Stimulated activated CD4-positive, alpha-beta T cell treated with anti-CD3 and anti-CD28 coated beads, TNF-alpha, amount 100 ng/mL, for 48 hours (primary cell): ENCODE measurements around the gene IQCC.
"Not testable (repeated sequence)": the region's sequence is repeated elsewhere in the genome, so short reads cannot be mapped to it uniquely, and the experiment has no call there.

Source experiments
- DNase-seq, 3 donors: peaks; one replicate each; pipeline ENCODE4 v3.0.0-alpha.2; 2020; ENCODE audit warnings: low read depth in 3 of 3

IQCC gene

GRCh38 chr1:32205401-32206370 lies at the start of gene IQCC:
Gene IQCC, plus strand, starts transcription at chr1:32205671. Its CDS starts 11 bp downstream, at chr1:32205682.
- peak; percentile 73 to 87 (median 73) for DNase-seq

- no peak for DNase-seq
Measured at GRCh38 chr1:32159189-32159588, 46.3 kb upstream of the IQCC start.

DNA sequence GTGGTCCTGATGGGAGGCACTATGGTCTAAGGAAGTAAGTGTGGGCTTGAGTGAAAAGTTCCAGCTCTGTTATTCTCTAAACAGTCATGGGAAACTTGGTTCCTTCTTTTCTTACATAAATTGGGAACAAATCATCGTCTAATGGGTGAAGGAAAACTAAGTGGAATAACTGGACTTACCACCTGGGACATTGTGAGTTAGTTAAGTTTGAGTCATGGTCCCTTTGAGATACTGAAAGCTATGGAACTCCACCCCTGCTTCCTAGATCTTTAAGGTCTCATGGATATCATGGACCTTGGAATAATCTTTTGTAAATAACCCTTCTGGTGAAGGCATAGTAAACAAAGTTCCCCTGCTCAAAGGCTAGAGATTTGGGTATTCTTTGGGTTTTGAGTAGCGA lies 42.1 kb upstream of the IQCC start:
- DNase-seq, result no peak

- DNase-seq, result not testable (repeated sequence)
Measured at GRCh38 chr1:32165633-32166032, 39.8 kb upstream of the IQCC start.

DNA sequence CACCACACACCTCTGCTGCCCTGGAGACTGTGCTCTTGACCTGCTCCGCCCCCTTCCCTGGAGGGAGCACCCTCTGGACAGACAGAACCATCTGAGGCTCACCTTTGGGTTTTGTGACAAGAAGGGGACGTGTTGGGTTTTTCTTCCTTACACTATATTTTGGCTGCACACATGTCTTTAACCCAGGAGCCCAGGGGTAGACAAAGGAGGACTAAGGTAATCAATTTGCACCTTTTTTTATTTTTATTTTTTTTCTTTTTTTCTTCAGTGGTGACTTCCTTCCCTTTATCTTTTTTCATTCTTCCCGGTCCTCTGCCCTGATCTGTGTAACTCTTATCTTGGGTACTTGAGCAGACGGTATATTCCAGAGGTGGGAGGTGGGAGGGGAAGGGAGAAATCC lies 34.5 kb upstream of the IQCC start:
- DNase-seq, result no peak

- no peak for DNase-seq
Measured at GRCh38 chr1:32172621-32173245, 32.7 kb upstream of the IQCC start.

DNA sequence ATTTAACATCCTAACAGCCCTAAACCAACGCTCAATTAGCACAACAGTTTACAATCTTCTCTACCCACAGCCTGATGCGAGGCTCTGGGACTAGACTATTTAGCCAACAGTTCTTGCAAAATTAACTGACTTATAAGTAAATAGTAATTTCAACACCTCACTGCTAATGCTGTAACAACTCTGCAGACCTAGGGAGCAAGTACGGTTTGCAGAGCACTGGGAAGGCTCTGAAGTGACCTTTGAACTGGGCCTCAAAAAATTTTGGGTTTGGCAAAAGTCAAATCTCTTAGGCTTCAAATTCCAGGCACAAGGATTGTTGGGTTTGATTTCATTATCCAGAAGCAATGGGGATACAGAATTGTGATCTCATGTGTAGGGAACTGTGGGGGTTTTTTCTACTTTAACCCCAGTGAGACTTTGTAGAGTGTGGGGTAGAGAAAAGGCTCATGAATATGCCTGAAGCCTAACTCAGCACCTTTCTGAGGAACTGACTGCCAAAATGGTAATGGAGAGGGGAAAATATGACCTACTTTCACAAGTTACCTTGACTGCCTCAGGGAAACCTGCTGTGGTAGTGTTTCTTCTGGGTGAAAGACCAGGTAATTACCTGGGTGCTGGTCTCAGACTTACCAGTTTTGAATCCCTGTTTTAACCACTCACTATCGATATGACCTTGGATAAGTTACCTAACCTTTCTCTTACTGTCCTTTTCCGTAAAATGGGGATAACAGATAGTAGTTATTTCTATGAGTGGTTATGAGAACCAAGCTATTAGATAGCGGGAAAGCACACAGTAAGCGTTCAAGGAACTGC lies 26.9 kb upstream of the IQCC start:
- no peak for DNase-seq

GRCh38 chr1:32179193-32179442 lies 26.4 kb upstream of the IQCC start:
- no peak for DNase-seq

DNA sequence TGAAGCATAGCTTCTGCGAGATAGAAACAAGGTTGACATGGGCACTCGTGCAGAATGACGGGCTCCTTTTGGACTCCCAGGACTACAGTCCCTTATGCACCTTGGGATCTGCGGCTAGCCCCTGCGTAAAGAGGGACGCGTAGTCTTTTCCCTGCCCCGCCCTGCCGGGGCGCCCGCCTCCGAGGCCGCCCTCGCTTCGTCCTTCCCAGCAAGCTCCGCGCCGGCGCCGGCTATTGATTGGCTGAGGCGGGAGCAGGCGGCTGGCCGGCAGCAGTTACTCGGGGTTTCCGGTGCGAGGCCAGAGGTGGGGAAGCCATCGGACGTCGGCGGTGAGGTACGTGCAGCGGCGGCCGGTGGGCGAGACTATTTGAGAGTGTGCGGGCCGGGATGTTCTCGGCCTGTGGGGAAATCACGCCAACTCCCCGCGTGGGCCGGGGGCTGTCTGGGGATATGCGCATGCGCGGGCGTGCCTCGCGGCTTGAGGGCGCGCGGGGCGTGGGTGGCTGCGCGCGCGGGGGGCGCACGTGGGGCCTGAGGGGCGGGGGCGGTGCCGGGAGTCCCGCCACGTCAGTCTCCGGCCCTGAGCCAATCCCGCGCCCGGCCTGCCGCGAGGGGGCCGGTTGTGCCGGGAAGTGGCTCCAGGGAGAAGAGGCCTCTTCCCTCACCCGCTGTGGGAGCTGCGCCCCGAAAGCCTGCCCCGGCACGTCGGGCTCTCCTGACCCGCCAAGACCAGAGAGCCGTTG lies 25.9 kb upstream of the IQCC start, which contains the start of gene TXLNA:
TXLNA (plus strand) TSS at position 233 of the 743 bp plus-strand sequence. CDS start 671 bp downstream, outside the sequence.
- DNase-seq, result peak; percentile 82 to 90 (median 88)

GRCh38 chr1:32180186-32181060 lies 25.0 kb upstream of the IQCC start:
- no peak for DNase-seq

- no peak for DNase-seq
Measured at GRCh38 chr1:32181065-32181464, 24.4 kb upstream of the IQCC start.

GRCh38 chr1:32181563-32181962 lies 23.9 kb upstream of the IQCC start:
- DNase-seq, result no peak

- DNase-seq, result no peak
Measured at GRCh38 chr1:32182060-32182459, 23.4 kb upstream of the IQCC start.

GRCh38 chr1:32184650-32185049 lies 20.8 kb upstream of the IQCC start:
- DNase-seq, result no peak

- DNase-seq, result no peak
Measured at GRCh38 chr1:32186077-32186476, 19.4 kb upstream of the IQCC start.

DNA sequence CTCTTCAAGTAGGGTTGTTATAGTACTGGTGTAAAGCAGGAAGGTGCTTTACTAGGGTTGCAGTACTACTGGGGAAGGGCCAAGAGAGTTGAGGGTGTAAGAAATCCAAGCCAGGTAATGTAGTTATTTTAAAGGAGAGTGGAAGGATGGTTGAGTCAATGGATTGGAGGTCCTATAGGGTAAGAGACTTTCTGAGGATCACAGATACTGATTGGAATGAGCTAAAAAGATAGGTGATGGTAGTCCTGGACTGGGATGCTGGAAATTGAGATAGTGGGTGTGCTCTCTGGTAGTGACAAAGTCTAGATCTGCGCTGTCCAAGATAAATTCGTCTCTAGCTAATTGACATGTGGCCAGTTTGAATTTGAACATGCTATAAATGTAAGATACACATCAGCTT lies 19.0 kb upstream of the IQCC start:
- DNase-seq, result no peak

GRCh38 chr1:32187850-32188249 lies 17.6 kb upstream of the IQCC start:
- no peak for DNase-seq

GRCh38 chr1:32192220-32192948 lies 13.1 kb upstream of the IQCC start:
- no peak for DNase-seq

GRCh38 chr1:32194984-32195383 lies 10.5 kb upstream of the IQCC start:
- DNase-seq, result no peak

DNA sequence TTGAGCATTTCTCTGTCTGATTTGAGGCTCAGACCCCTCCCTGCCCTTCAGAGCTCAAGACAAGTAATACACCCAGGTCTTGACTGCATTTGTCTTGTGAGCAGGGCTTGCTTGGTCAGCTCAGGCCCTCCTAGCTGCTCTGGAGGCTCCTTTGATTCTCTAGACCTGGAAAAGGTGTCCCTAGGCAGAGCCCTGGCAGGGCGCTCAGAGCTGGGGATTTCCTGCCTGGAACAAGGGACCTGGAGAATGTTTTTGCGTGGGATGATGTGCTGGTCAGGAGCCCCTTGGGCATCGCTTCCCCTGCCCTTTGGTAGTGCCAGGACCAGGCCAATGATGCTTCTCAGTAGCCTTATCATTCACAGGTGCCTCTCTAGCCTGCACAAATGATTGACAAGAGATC lies 9.9 kb upstream of the IQCC start:
- no peak for DNase-seq
